Measurements from ENCODE around the gene FBXO41.

DNA sequence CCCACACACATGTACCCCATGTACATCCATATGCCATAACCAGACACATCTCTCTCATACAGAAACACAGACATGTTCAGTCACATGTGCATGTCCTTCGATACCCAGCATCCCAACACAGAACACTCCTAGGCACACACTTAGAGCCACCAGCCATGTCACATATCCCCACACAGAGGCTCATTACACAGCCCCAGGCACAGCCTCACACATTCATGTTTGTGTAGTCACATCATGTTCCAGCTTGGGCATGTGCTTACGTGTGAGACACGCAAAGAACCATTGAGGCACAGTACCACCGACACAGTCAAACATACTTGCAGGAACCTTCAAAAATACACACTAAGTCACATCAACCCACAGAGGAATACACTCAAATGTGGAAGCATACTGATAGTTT, 17.3 kb downstream of the FBXO41 start:
- TF ChIP-seq, protein P1, sequence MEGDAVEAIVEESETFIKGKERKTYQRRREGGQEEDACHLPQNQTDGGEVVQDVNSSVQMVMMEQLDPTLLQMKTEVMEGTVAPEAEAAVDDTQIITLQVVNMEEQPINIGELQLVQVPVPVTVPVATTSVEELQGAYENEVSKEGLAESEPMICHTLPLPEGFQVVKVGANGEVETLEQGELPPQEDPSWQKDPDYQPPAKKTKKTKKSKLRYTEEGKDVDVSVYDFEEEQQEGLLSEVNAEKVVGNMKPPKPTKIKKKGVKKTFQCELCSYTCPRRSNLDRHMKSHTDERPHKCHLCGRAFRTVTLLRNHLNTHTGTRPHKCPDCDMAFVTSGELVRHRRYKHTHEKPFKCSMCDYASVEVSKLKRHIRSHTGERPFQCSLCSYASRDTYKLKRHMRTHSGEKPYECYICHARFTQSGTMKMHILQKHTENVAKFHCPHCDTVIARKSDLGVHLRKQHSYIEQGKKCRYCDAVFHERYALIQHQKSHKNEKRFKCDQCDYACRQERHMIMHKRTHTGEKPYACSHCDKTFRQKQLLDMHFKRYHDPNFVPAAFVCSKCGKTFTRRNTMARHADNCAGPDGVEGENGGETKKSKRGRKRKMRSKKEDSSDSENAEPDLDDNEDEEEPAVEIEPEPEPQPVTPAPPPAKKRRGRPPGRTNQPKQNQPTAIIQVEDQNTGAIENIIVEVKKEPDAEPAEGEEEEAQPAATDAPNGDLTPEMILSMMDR (IDR thresholded peaks at IDR 0.05; ENCODE audit: extremely low read depth in 1 of 2, insufficient read depth in 1 of 2, low read depth in 1 of 2, low read length in 2 of 2), result no peak
- TF ChIP-seq EZH2 (IDR thresholded peaks at IDR 0.05; ENCODE audit: borderline replicate concordance, low read depth, low read length, severe bottlenecking) (no peak), POLR2A (IDR thresholded peaks at IDR 0.05; ENCODE audit: low read depth, low read length) (no peak), POLR2AphosphoS5 (IDR thresholded peaks at IDR 0.05; ENCODE audit: insufficient read depth, low read depth, low read length) (no peak)
